GF-D8 (cell line): Measurements from ENCODE around the gene MAMSTR.
"Not testable (repeated sequence)": the region's sequence is repeated elsewhere in the genome, so short reads cannot be mapped to it uniquely, and the experiment has no call there.

Experiments
- DNase-seq: peaks from one replicate; lab custom pipeline; 2025; lab: John Stamatoyannopoulos, UW

MAMSTR gene, protein sequence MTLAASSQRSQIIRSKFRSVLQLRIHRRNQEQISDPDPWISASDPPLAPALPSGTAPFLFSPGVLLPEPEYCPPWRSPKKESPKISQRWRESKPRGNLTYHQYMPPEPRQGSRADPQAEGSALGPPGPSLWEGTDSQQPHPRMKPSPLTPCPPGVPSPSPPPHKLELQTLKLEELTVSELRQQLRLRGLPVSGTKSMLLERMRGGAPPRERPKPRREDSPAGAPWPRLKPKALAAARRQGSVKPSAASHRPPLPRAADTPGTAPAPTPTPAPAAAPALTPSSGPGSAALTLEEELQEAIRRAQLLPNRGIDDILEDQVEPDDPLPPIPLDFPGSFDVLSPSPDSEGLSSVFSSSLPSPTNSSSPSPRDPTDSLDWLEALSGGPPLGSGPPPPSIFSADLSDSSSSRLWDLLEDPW

DNA sequence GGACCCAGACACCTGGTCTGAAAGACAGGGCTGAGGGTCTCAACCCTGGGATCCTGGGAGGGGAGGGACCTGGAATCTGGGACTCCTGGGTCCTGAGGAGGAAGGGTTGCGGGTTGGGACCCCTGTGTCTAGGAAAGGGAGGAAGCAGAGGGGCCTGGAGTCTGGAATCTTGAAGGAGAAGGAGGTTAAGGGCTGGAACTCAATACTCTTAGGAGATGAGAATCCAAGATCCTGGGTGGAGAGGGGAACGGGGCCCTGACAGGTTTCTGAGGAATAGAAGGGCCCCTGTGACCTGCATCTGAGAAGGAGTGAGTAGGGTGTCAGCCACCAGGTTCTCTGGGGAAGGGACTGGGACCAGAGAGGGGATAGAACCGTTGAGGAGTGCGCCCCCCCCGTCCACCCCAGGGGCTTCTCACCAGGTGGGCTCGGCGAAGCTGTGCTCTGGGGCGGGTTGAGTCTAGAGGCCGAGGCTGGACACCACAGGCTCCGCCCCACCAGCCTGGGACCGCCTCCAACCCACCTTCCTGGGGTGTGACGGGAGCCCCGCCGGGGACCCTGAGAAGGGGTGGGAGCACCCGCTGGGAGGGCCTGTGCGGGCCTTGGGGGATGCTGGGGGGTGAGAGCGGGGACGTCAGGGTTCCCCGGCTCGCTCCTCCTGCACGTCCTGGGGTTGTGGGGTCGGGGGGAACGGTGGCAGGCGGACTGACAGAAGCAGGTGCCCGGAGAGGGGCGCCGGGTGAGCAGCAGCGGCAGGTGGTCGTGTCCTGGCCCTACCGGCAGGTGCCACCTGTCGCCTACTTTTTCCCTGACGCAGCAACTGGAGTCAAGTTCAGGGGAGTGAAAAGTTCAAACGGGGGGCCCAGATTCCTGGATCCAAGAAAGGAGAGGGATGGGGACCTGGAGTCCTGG lies at the start of gene MAMSTR:
TSS of gene MAMSTR (minus strand) at position 463 of the 909 bp plus-strand sequence. CDS start 694 bp downstream, outside the sequence.
- no peak for DNase-seq

- peak; percentile 14 for DNase-seq
Measured at GRCh38 chr19:48768994-48769713, 49.6 kb upstream of the MAMSTR start.

- DNase-seq: not testable (repeated sequence)
Measured at GRCh38 chr19:48768171-48768753, 48.7 kb upstream of the MAMSTR start.

DNA sequence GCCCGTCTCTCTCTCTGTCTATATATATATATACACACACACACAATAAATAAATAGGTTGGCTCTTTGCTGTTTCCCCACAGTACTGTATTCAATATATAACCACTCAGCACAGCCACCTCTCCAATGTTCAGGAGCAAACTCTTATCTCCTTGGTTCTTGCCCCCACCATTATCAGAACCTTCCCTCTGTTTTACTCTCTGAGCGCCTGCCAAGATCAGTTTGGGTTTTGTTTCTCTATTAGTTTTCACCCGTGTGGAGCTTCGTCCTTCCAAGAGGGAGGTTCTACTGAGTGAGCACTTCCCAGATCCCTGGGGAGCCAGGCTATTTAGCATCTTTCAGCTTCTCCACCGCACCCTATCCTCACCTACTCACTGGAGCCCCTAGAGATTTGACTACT lies 46.3 kb upstream of the MAMSTR start:
- DNase-seq: not testable (repeated sequence)

GRCh38 chr19:48760504-48761205 lies 41.1 kb upstream of the MAMSTR start:
- no peak for DNase-seq

DNA sequence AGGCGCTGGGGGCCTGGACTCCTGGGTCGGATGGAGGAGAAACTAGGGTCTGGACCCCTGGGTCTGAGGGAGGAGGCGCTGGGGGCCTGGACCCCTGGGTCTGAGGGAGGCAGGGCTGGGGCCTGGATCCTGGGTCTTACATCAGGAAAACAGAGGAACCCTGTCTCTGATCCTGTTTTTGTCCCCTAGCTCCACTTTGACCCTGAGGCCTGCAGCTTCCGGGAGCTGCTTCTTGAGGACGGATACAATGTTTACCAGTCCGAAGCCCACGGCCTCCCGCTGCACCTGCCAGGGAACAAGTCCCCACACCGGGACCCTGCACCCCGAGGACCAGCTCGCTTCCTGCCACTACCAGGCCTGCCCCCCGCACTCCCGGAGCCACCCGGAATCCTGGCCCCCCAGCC lies 38.2 kb upstream of the MAMSTR start:
- DNase-seq: no peak

DNA sequence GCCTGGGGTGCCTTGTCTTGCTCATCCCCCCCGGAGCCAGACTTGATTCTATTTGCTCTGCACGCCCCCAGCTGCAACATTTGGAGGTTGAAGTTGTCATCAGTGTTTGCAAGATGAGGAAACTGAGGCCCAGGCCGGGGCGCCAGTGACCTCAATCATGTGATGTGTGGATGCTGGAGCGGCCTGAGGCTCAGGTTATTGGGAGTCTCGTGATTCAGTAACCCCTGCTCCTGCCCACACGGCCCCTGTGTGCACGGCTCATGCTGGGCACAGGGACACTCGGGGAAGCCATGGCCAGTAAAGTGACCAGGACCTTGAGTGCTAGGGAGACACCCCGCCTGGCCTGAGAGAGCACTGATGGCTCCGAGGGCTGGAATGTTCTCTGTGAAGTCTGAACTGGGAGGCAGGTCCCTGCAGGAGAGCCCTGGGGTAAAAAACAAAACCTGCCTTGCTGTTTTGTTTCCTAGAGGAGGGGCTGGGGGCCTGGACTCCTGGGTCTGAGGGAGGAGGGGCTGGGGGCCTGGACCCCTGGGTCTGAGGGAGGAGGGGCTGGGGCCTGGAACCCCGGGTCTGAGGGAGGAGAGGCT lies 37.7 kb upstream of the MAMSTR start:
- no peak for DNase-seq

DNA sequence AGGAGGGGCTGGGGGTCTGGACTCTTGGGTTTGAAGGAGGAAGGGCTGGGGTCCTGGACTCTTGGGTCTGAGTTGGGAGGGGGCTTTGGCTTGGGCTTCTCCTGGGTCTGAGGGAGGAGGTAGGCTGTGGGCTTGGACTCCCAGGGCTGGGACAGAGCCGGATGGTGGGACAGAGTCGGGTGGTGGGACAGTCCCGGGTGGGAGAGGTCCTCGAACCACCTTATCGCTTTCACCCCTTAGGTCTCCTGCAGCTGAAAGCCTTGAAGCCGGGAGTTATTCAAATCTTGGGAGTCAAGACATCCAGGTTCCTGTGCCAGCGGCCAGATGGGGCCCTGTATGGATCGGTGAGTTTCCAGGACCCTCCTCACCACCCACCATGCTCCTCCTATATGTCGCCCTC lies 37.2 kb upstream of the MAMSTR start:
- DNase-seq: no peak

GRCh38 chr19:48756212-48756611 lies 36.7 kb upstream of the MAMSTR start:
- DNase-seq: no peak

- no peak for DNase-seq
Measured at GRCh38 chr19:48755787-48756186, 36.3 kb upstream of the MAMSTR start.

DNA sequence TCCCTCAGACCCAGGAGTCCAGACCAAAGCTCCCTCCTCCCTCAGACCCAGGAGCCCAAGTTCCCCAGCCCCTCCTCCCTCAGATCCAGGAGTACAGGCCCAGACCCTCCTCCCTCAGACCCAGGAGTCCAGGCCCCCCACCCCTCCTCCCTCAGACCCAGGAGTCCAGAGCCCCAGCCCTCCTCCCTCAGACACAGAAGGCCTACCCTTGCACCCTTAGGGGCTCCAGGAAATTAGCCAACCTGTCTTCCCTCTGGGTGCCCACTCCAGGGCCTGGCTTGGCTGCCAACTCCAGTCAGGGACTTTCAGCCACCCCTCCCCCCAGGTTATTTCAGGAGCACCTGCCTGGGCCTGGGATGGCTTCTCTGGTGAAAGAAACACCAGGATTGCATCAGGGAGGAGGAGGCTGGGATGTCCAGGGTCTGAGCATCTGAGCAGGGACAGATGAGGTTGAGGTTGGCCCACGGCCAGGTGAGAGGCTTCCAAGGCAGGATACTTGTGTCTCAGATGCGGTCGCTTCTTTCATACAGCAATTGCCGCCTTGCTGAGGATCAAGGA lies 35.6 kb upstream of the MAMSTR start, which contains the start of gene FGF21:
TSS of gene FGF21 (plus strand) at position 441 of the 558 bp plus-strand sequence. CDS start 713 bp downstream, outside the sequence.
- DNase-seq: no peak

- no peak for DNase-seq
Measured at GRCh38 chr19:48752496-48753365, 33.2 kb upstream of the MAMSTR start, which contains the start of gene FUT1. TSS of gene FUT1 (minus strand) at chr19:48752641. CDS start at chr19:48751281, 1,360 bp downstream.

DNA sequence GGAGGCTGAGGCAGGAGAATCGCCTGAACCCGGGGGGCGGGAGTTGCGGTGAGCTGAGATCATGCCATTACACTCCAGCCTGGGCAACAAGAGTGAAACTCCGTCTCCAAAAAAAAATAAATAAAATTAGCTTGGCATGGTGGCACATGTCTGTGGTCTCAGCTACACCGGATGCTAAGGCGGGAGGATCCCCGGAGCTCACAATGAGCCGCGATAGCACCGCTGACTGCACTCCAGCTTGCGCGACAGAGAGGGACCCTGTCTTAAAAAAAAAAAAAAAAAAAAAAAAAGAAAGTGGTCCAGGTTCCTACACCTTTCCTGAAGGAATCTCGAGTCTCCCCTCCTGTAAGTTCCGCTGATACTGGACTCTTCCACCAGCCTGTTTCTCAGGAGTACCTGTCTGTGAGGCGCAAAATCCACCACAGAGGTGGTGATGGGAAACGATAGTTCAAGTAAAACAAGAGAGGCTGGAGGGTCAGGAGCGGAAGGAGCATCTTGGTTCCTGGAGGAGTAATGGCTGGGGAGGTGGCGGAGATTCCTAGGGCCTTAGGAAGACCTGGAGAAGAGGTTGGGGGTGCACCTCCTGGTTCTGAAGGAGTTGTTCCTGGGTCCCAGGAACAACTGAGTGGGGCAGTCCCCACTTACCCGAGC lies 32.4 kb upstream of the MAMSTR start:
- DNase-seq: no peak

DNA sequence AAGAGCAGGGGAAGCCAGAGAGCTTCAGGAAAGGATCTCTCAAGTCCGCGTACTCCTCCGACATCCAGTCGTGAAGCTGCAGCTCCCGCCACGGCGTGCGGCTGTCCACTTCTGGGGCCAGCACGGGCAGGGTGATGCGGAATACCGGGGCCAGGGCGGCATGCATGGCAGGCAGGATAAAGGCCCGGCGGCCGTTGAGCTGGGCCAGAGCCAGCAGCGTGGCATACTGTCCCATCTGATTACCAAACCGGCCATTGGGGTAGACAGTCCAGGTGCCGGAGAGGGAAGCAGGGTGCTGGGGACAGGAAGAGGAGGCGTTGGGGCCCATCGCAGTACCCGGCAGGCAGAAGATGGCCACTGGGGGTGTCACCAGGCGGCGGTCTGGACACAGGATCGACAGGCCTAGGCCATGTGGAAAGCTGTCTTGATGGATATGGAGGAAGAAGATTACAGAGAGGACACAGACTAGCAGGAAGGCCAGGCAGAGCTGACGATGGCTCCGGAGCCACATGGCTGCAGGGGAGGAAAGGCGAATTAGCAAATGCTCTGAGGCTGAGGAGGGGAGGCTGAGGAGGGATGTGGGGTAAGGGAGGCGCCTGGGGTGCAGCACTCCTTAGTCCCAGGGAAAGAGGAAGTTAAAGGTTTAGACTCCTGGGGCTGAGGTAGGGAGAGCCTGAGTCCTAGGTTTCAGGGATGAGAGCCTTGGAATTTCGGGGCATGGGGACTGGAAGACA lies 31.4 kb upstream of the MAMSTR start:
- DNase-seq: no peak

- DNase-seq: no peak
Measured at GRCh38 chr19:48750351-48750750, 30.8 kb upstream of the MAMSTR start.

DNA sequence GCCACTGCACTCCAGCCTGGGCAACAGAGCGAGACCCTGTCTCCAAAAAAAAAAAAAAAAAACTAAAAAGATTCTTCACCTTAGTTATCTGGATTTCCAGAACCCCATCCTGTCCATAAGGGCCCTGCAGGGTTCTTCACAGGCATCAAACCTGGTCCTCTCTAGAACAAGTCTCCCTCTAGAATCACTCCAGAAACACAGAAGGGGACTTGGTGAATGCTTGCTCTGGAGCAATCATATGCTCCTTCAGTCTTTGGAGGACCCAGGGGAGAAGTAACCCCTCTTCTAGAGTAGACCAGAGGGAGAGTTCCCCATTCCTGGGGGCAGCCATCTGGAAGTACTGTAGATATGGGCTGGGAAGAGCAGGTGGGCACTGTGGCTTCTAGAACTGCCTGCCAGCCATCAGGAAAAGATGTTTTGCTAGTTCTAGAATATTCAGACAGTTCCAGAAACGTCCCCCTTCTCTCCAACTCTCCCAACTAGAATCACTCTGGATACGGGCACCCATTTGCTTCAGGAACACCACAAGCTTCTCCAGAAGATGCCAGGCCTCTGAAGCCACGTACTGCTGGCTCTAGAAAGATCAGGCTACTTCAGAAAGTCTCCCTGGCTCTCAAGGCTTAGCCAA lies 30.2 kb upstream of the MAMSTR start:
- DNase-seq: no peak

DNA sequence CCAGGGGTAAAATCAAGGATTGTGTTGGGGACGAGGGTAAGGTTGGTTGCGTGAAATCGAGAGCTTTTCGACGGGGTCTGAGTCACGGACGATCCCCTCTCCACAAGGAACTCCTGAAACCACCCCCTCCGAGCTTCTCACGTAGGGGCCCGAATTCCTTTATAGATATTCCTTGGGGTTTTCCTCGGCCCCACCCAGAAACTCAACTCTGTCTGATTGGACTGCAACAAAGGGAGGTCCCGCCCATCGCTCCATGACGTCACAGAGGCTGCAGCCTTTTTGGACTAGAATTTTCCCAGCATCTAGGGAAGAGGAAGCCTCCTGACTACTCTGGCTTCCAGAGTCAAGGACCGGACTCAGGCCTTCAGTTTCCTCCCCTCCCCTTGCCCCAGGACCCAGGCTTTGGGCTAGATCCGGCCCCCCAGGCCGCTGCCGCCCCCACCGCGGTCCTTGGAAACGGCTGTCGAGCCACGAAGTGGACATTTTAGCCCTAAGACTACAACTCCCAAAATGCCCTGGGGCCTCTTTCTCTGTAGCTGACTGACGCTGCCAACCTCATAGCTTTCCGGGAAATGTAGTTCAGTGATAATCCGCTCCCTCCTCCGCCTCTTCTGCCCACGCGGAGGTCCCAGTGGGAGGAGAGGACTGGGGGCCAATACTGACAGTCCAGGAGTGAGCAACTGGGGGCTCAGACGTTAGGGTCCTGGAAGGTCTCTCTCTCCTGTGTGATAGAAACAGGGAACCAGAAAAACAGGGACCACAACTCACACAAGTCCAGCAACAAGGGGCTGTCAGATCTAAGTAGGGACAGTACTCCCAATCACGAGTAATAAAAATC lies 27.4 kb upstream of the MAMSTR start, which contains the start of gene IZUMO1:
TSS of gene IZUMO1 (minus strand) at position 172 of the 838 bp plus-strand sequence. CDS start 1,050 bp downstream, outside the sequence.
- no peak for DNase-seq
